Jurkat, Clone E6-1 (cell line): Measurements from ENCODE around the gene OTUB2.

ENCODE experiments used
- DNase-seq: peaks from one replicate; pipeline ENCODE4 v3.0.0-alpha.2; 2011; ENCODE audit warnings: low read depth, low spot score
- H3K4me3 ChIP-seq: 2 replicates; pipeline ENCODE4 v1.5.1; 2011; ENCODE audit warnings: mild to moderate bottlenecking, low read length, control low read depth, moderate library complexity

OTUB2 gene

DNA sequence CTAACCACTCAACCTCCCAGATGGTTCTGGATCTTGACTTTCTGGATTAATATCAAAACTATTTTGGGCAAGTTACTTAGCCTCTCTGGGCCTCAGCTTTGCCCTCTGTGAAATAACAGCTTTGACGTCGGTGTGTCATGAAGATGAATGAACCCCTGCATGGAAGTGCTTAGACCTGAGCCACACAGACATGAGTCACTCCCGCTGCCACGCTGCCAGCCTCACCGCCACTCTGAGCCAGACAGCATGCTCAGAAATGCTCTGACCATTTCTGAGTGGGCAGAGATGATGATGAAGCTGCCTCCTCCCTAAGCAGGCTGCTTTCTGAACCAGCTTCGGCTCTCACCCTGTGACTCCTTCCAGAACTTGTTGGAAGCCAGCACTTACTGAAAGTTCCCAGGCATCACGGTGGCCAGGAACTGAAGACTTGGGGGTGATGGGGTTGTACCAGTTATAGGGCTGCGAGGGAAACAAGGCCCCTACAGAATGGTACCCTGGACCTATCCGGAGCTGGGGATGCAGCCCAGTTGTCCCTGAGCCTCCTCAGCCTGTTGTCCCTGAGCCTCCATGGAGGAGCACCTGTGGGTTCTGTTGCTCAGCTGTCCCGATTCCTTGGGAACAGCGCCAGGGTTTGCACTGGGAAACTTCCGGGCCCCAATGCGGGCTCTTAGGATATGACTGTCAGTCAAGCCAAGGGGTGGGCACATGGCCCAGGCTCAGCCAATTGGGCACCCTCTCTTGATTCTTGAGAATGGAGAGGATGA lies 31.0 kb upstream of the OTUB2 start:
- H3K4me3 ChIP-seq, result no peak overlapping the region
- no peak for DNase-seq

DNA sequence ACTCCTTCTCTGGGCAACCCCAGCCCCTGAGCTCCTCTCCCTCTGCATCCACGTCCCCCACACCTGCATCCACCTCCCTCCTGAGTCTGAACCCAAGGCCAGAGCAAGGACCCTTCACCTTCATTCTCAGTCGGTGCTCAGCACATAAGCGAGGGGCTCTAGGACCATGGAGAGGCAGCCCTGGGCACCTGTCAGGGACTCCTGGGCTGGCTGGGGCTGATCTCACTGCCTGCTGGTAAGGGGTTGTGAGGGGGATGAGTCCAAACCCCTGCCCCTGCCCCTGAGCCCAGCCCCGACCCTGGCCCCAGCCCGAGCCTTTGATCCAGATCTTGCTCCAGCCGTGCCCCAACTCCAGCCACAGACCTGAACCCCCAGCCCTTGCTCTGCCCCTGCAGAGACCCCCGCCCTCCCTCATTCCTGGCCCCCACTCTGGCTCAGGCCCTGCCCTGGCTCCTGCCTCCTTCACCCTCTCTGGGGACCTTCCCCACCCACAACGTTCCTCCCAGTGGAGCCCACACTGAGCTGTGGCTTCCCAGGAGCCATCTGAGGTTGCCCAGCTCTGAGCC lies 29.9 kb upstream of the OTUB2 start:
- no peak overlapping the region for H3K4me3 ChIP-seq
- DNase-seq, result no peak

DNA sequence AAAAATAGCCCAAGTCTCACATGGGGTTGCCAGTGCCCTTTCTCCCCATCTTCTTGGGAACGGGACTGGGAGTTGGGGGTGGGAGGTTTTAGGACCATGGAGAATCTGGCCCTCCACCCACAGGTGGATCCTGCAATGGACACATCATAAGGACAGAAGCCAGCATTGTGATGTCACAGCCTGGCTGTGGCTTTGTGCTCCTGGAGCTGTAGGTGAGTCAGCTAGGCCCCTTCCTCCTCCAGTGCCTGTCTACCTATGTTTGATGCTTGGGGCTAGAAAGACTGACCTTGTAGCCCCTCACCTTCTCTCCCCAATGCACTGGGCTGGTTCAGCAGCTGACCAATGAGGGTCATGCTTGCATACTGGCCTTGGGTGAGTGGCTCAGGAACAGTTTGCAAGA lies 29.1 kb upstream of the OTUB2 start, which contains the start of gene CCDC197:
TSS of gene CCDC197 (plus strand) at position 220 of the 400 bp plus-strand sequence. CDS start 831 bp downstream, outside the sequence.
- no peak within 1 kb of the TSS for H3K4me3 ChIP-seq
- no peak for DNase-seq

DNA sequence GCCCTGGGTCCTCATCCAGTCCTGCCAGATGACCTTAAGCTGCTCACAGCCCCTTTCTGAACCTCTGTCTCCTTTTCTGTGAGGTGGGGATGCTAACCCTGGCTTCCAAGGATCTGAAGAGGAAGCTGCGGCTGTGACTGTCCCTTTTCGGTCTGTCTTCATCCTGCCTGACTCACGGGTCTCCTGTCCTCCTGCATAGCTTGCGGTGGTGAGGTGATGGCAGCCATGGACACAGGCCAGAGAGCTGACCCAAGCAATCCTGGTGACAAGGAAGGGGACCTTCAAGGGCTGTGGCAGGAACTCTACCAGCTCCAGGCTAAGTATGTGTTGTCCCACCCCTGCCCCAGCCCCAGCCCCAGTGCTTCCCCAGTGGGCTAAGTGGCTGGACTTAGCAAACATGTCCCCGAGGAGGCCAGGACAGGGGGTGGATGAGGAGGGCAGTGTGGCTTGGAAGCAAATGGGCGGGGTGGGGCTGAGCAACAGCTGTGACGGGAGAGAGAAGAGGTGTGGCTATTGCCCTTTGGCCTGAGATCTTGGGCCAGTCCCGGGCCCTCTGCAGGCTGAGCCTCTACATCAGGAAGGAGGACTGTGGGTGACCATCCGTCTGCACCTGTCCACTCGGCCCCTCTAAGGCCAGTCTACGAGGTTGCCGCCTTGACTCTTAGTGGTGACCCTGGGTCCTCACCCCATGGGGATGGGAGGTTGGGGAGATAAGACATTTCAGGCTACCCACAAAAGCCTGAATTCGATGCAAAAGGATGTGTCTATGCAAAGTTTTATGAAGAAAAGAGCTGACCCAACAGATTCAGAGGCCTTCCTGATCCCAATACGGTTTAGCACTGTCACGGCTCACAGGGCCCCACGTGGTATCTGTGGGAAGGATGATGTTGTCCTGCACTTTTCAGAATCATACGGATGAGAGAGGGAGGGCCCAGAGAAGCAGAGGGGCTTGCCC lies 27.9 kb upstream of the OTUB2 start:
- DNase-seq, result no peak
- H3K4me3 ChIP-seq, result no peak overlapping the region

DNA sequence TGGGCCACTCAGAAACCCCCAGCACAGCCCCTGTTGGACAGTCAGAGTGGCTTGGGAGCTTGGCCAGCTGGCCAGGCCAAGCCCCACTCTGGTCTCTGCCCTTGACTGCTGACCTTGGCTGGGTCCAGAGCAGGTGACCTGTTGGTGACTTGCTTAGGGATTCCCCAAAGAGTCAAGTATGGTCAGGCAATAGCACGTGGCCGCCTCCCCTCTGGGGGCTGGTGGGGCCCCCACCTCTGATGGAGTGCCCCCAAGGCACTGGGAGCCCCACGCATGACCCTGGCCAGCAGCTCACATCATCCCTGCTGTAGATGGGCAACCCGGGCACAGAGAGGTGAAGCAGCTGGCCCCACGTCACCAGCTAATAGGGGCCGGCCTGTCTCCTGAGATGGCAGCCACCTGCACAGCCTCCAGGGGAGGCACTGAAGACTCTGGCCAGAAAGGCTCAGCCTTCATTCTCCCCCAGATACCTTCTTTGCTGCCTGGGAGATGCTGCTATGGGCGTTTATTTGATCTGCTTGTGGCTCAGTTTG lies 27.2 kb upstream of the OTUB2 start:
- no peak for DNase-seq
- no peak overlapping the region for H3K4me3 ChIP-seq

DNA sequence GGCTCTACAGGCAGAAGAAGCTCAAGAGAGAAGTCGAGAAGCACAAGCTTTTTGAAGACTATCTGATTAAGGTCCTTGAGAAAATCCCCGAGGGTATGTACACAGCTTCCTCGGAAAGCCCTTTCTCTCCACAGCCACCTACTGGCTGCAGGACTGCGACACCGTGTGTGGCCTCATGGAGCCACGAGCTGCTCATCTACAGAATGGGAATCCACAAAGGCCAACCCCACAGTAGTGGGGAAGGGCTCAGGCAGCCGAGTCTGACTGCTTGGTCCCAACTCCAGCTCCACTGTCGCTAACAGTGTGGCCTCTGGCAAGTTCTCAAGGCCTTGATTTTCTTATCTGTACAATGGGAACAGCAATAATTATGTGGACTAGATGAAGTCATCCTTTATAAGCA lies 26.6 kb upstream of the OTUB2 start:
- DNase-seq, result no peak
- no peak overlapping the region for H3K4me3 ChIP-seq

DNA sequence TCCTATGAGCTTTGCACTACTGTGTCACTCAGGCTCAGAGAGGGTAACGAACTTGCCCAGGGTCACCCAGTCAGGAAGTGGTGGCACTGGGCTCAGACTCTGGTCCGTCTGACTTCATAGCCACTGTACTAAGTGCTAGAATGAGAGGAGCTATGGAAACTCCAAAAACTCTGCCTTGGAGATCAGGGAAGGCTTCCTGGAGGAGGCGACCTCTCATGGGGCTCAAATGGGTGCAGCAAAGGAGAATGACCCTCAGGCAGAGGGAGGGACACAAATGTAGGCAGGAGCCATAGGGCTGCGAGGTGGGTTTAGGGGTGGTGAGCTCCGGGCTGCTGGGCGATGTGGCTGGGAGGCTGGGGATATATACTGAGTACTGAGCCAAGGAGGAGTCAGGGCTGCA lies 25.9 kb upstream of the OTUB2 start:
- no peak overlapping the region for H3K4me3 ChIP-seq
- no peak for DNase-seq

DNA sequence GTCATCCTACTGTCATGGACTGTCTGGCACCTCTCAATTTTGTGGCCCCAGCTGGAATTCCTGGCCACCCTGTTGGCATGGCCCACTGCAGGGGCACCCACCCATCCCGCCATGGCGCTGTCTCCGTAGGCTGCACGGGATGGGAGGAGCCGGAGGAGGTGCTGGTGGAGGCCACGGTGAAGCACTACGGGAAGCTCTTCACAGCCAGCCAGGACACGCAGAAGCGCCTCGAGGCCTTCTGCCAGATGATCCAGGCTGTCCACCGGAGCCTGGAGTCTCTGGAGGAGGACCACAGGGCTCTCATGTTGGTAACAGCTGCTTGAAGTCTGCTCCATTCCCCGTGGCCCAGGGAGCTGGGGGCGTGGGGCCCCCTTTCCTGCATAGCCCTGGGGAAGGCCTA lies 25.1 kb upstream of the OTUB2 start:
- no peak for DNase-seq
- no peak overlapping the region for H3K4me3 ChIP-seq

DNA sequence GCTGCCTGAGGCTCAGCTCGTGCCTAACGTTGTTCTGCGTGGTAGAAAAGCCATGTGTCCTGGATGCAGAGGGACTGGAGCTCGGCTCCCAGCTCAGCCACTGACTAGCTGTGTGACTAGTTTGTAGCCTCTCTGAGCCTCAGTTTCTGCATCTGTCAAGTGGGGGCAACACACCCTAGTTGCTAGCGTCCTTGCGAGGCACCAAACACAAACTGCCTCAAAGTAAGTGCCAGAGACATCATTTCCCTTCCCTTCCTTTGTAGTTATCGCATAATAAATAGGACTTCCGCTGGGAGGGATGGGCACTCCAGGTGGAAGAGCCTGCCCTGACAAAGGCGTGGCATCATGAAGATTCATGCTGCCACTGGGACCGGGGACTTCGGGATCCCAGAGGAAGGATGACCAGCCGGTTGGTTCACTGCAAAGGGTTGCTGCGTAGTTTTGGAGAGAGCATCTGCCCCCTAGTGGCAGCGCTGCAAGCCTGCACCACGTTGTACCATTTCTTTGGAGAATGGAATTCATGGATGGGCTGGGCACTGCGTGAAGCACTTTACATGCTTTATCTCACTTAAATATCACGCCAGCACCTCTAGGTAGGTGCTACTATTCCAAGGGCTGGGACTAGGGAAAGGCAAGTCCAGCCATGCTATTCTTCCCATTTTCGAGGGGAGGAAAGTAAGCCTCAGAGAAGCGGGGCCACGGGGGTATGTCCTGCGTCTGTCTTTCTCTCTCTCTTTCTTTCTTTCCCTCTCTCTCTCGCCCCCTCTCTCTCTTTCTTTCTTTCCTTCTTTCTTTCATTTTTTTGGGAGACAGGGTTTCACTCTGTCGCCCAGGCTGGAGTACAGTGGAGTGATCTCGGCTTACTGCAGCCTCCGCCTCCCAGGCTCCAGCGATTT lies 24.4 kb upstream of the OTUB2 start:
- peak; percentile 34 for DNase-seq
- no peak overlapping the region for H3K4me3 ChIP-seq

DNA sequence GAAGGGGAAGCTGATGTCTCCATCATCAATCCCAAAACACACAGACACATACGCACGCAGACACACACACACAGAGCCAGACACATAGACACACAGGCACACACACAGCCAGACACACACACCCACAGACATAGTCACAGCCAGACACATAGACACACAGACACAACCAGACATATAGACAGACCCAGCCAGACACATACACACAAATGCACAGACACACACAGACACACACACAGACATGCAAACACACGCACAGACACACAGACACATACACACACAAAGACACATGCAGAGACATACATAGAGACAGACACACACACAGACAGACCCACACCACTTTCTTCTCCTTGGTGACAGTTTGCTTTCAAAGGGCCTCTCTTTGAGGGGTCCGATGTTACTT lies 22.7 kb upstream of the OTUB2 start:
- H3K4me3 ChIP-seq, result no peak overlapping the region
- no peak for DNase-seq

DNA sequence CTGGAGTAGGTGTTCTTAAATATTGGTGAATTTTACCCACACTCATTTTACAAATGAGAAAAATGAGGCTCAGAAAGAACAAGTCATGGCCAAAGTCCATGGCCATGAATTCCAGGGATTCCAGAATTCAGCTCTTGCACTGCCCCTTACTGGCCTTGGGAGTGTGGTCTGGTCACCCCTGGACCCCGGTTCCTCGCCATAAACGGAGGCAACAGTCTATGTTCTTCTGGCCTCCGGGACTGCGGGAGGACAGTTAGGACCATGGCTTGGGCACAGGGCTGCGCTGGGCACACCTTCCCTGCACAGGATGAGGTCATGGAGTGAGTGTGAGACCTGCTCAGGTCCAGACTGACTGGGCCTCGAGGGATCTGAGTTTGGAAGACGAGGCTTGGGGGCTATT lies 22.1 kb upstream of the OTUB2 start:
- no peak overlapping the region for H3K4me3 ChIP-seq
- DNase-seq, result no peak

DNA sequence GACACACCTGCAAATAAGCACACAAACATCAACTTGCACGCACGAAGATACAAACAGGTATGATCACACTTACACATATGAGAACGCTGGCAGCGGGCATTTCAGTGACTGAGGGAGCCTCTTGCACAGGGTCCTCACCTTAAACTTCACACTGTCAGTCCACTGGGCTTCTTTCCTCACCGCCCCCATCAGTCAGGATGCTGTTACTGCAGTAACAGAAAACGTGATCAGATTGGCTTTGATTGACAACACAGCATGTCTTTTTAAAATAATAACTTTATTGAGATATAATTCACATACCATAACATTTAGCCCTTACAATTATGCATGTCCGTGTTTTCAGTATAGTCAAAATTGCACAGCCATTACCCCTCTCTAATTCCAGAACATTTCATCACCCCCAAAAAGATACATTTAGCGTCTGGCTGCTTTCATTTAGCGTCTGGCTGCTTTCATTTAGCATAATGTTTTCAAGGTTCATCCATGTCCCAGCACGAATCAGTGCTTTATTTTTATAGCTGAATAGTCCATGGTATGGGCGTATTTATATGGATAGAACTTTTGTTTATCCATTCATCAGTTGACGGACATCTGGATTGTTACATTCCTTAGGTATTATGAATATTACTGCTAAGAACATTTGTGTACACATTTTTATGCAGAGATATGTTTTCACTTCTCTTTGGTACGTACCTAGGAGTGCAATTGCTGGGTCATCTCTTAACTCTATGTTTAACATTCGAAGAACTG lies 20.6 kb upstream of the OTUB2 start:
- H3K4me3 ChIP-seq, result no peak overlapping the region
- no peak for DNase-seq

DNA sequence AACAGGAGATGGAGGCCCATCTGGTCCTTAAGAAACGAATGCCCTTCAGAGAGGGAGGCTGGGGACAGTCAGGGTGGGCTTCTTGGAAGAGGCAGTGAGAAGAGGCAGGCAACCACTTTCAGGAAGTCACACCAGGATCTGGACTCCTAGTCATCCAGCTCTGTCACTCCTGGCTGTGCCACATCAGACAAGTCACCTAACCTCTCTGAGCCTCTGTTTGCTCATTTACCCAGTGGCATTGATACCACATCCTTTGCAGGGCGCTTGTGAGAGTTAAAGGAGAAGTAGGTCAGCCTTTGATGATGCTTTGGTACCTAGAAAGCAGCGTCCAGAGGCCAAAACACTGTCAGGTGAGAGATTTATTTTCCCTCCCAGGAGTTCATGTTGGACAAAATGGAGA lies 17.9 kb upstream of the OTUB2 start:
- no peak for DNase-seq

DNA sequence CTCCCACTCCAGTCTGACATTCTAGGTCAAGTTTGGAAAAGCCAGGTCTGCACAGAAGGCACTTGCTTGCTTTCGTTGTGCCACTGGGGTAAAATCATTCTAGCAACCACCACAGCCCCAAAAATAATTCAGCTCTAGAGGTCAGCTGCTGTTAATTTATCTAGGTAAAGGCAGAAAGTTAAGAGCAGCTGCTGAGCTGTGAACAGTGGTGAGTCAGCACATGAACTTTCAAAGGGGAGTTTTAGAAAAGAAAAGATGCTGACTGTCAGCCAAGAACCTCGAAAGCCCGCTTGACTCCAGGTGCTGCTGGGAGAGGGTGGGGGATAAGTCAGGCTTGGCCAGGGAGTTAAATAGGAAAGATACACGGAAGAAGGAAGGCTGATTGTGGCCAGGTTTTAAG lies 16.4 kb upstream of the OTUB2 start:
- no peak for DNase-seq
- no peak overlapping the region for H3K4me3 ChIP-seq

More for the DNA sequence above, 17.9 kb upstream of the OTUB2 start:
- no peak overlapping the region for H3K4me3 ChIP-seq

DNA sequence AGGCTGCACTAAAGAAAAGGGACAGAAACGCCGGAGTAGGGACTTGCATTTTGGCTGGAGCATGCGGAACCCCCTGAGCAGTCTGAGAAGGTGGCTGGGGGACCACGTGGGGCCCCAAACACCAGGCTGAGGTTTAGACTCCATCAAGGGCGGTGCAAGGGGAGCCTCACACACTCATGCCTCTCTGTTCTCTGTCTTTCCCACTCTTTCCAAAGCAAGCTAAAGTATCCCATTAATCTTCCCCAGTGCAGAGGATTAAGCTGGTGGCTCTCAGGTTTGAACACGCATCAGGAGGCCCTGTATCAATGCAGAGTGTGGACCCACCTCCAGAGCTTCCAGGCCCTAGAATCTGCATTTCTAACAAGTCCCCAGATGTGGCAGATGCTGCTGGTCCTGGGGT lies 15.5 kb upstream of the OTUB2 start:
- no peak overlapping the region for H3K4me3 ChIP-seq
- DNase-seq, result no peak

DNA sequence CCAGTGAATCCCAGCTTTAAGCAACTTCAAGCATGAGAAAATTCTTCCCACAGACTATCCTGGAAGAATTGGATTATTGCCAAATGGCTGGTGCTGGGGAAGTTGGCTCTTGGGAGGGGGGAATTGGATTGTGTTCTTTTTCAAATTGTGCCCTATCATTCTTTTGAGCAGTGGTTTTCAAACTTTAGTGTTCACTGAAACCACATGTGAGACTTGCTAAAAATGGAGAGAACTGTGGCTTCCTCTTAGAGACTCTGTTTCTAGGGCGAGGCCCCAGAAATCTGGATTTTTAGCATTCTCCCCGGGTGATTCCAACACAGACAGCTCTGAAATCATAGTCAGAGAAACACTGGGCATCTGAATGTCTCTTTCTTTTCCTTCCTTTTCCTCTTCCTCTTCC lies 14.3 kb upstream of the OTUB2 start:
- peak; percentile 41 for DNase-seq
- H3K4me3 ChIP-seq, result no peak overlapping the region

DNA sequence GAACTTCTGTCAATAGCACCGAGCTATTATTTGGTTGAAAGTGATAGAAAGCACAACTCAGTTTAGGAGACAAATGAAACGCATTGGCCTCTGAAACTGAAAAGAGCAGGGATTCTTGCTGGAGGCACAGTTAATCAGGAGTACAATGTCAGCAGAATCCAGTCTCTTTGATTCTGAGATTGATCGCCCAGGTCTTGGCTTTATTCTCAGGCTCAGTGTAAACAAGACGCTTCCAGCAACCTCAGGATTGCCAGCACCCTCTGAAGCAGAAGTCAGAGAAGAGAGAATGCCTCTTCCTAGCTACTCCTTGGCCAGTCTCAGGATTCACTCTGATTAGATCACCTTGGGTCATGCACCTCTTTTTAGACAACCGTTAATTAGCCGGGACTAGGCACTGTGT lies 11.8 kb upstream of the OTUB2 start:
- H3K4me3 ChIP-seq, result no peak overlapping the region
- DNase-seq, result no peak

DNA sequence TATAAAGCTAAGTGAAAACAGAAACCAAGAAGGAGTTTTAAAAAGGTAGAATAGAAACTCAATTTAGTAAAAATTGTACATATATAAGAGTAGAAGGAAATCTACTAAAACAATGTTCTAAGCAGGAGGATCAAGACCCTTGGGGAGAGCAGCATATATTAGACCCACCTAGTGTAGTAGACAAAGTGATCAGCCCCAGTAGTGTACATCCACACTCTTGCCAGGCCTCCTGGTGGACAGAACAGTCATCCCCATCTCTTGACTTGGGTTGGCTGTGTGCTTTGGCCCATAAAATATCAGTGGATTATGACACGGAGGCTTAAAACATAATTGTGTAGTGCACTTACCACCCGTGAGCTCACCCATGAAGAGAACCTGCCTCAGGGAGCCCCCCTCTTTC lies 10.9 kb upstream of the OTUB2 start:
- DNase-seq, result no peak
- H3K4me3 ChIP-seq, result no peak overlapping the region
